SH-SY5Y (cell line): ENCODE data around the gene ST6GALNAC4.

ENCODE experiments used
- GATA2 ChIP-seq: IDR thresholded peaks from 2 replicates; pipeline ENCODE4 v1.6.1; 2011; ENCODE audit warnings: mild to moderate bottlenecking, low read depth, low read length
- GATA3 ChIP-seq: IDR thresholded peaks from 2 replicates; pipeline ENCODE4 v1.6.1; 2011; ENCODE audit warnings: low read depth, mild to moderate bottlenecking, low read length, moderate library complexity

DNA sequence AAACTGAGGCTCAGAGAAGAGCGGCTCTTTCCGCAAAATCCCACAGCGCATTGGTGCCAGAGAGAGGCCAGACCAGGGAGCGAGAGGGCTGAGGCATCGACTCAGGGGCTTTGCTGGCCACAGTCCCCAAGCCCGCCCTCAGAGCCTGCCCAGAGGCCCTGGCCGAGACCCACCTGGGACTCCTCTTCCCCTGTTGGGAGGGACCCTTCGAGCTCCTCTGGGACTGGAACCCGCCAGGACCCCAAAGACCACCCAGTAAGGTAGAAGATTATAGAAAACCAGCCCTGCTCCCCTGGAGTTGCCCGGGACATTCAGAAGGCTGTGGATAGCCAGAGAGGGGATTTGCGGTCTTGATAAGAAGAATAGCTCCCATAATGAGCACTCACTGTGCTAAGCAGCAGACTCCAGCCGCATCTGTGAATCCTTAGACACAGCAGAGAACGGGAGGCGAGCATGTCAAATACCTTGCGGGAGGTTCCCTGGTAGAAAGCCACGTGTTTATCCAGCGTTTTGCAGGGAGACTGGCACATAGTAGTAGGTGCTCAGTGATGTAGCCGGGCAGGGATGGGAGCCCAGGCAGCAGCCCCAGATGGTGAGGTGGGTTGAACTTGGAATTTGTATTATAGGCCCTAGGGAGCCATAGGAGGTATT is 38.7 kb downstream of the ST6GALNAC4 start:
- no peak for TF ChIP-seq GATA2
- TF ChIP-seq GATA3: no peak
